ES-I3 (cell line): Measurements from ENCODE around the gene CHRNA5.
"Not testable (repeated sequence)": the region's sequence is repeated elsewhere in the genome, so short reads cannot be mapped to it uniquely, and the experiment has no call there.

ENCODE experiments used
- H3K36me3 ChIP-seq: 2 replicates; pipeline ENCODE4 v1.6.1; 2013; ENCODE audit warnings: mild to moderate bottlenecking, low read length, control low read depth, moderate library complexity; ENCODE audit not compliant: insufficient read depth
- H3K4me1 ChIP-seq: 2 replicates; pipeline ENCODE4 v1.6.1; 2013; ENCODE audit warnings: mild to moderate bottlenecking, control low read depth, low read length; ENCODE audit not compliant: insufficient read depth
- H3K9ac ChIP-seq: 2 replicates; pipeline ENCODE4 v1.6.1; 2013; ENCODE audit warnings: low read depth, mild to moderate bottlenecking, low read length, moderate library complexity
- H3K9me3 ChIP-seq: 2 replicates; pipeline ENCODE4 v1.6.1; 2013; ENCODE audit warnings: mild to moderate bottlenecking, low read length, moderate library complexity; ENCODE audit not compliant: control insufficient read depth, insufficient read depth

The CHRNA5 gene

GRCh38 chr15:78598348-78598747 is 33.0 kb downstream of the CHRNA5 start:
- H3K9me3 ChIP-seq: no peaks in the 10 kb centered on the region
- no peak overlapping the region for H3K9ac ChIP-seq
- H3K4me1 ChIP-seq: no peaks in the 10 kb centered on the region
- 0 out of 2 replicates have a peak, but pooled peaks cover 5% of the 10 kb centered on the region for H3K36me3 ChIP-seq

- Histone ChIP-seq H3K4me1 (no peaks in the 10 kb centered on the region), H3K36me3 (0 out of 2 replicates have a peak, but pooled peaks cover 5% of the 10 kb centered on the region), H3K9ac (no peak overlapping the region), H3K9me3 (no peaks in the 10 kb centered on the region)
These were observed 33.9 kb downstream of the CHRNA5 start for GRCh38 chr15:78599189-78599588.

- H3K36me3 ChIP-seq: 0 out of 2 replicates have a peak, but pooled peaks cover 5% of the 10 kb centered on the region
- H3K9ac ChIP-seq: no peak overlapping the region
- no peaks in the 10 kb centered on the region; the same call in 1 of the 2 replicates for H3K9me3 ChIP-seq
- no peaks in the 10 kb centered on the region for H3K4me1 ChIP-seq
These were observed 38.1 kb downstream of the CHRNA5 start for GRCh38 chr15:78603467-78603866.

- Histone ChIP-seq H3K4me1 (no peaks in the 10 kb centered on the region), H3K36me3 (0 out of 2 replicates have a peak, but pooled peaks cover 5% of the 10 kb centered on the region), H3K9me3 (no peaks in the 10 kb centered on the region; the same call in 1 of the 2 replicates), H3K9ac (no peak overlapping the region)
These were observed 39.1 kb downstream of the CHRNA5 start for GRCh38 chr15:78604420-78604819.

- no peaks in the 10 kb centered on the region for H3K4me1 ChIP-seq
- no peak overlapping the region for H3K9ac ChIP-seq
- H3K9me3 ChIP-seq: no peaks in the 10 kb centered on the region; the same call in 1 of the 2 replicates
- H3K36me3 ChIP-seq: 0 out of 2 replicates have a peak, but pooled peaks cover 5% of the 10 kb centered on the region
These were observed 39.9 kb downstream of the CHRNA5 start for GRCh38 chr15:78605201-78605600.

GRCh38 chr15:78605680-78606079 is 40.4 kb downstream of the CHRNA5 start:
- Histone ChIP-seq H3K4me1 (no peaks in the 10 kb centered on the region), H3K9ac (no peak overlapping the region), H3K9me3 (no peaks in the 10 kb centered on the region; the same call in 1 of the 2 replicates), H3K36me3 (0 out of 2 replicates have a peak, but pooled peaks cover 5% of the 10 kb centered on the region)

- H3K4me1 ChIP-seq: not testable (repeated sequence)
These were observed 44.2 kb downstream of the CHRNA5 start for GRCh38 chr15:78609551-78609950.

GRCh38 chr15:78614021-78614420 is 48.7 kb downstream of the CHRNA5 start:
- no peaks in the 10 kb centered on the region for H3K36me3 ChIP-seq
- no peaks in the 10 kb centered on the region for H3K9me3 ChIP-seq
- no peak overlapping the region for H3K9ac ChIP-seq
- 0 out of 2 replicates have a peak, but pooled peaks cover 3% of the 10 kb centered on the region for H3K4me1 ChIP-seq

More at GRCh38 chr15:78609551-78609950, 44.2 kb downstream of the CHRNA5 start:
- not testable (repeated sequence) for H3K36me3 ChIP-seq, H3K9ac ChIP-seq, H3K9me3 ChIP-seq

- Histone ChIP-seq H3K36me3 (no peaks in the 10 kb centered on the region), H3K9me3 (no peaks in the 10 kb centered on the region), H3K9ac (no peak overlapping the region), H3K4me1 (peaks cover 8% of the 10 kb centered on the region; the same call in 1 of the 2 replicates)
These were observed 49.9 kb downstream of the CHRNA5 start for GRCh38 chr15:78615151-78615589.

GRCh38 chr15:78616506-78616905 is 51.2 kb downstream of the CHRNA5 start:
- Histone ChIP-seq H3K9ac (no peak overlapping the region), H3K9me3 (no peaks in the 10 kb centered on the region), H3K4me1 (peaks cover 8% of the 10 kb centered on the region; the same call in 1 of the 2 replicates), H3K36me3 (no peaks in the 10 kb centered on the region)

- H3K9me3 ChIP-seq: no peaks in the 10 kb centered on the region
- peaks cover 8% of the 10 kb centered on the region; the same call in 1 of the 2 replicates for H3K4me1 ChIP-seq
- H3K36me3 ChIP-seq: no peaks in the 10 kb centered on the region
- no peak overlapping the region for H3K9ac ChIP-seq
These were observed 51.8 kb downstream of the CHRNA5 start for GRCh38 chr15:78617076-78617475.

GRCh38 chr15:78617516-78617915 is 52.2 kb downstream of the CHRNA5 start:
- H3K9ac ChIP-seq: no peak overlapping the region
- no peaks in the 10 kb centered on the region for H3K36me3 ChIP-seq
- H3K4me1 ChIP-seq: peaks cover 8% of the 10 kb centered on the region; the same call in 1 of the 2 replicates
- no peaks in the 10 kb centered on the region for H3K9me3 ChIP-seq

GRCh38 chr15:78618064-78618463 is 52.7 kb downstream of the CHRNA5 start:
- Histone ChIP-seq H3K9me3 (no peaks in the 10 kb centered on the region), H3K4me1 (peaks cover 8% of the 10 kb centered on the region; the same call in 1 of the 2 replicates), H3K36me3 (no peaks in the 10 kb centered on the region), H3K9ac (no peak overlapping the region)

GRCh38 chr15:78618490-78618934 is 53.2 kb downstream of the CHRNA5 start:
- peaks cover 8% of the 10 kb centered on the region; the same call in 1 of the 2 replicates for H3K4me1 ChIP-seq
- no peaks in the 10 kb centered on the region for H3K36me3 ChIP-seq
- H3K9ac ChIP-seq: no peak overlapping the region
- H3K9me3 ChIP-seq: no peaks in the 10 kb centered on the region
